SW 1271 (cell line): ENCODE measurements around the gene CAND2.
"Not testable (repeated sequence)": the region's sequence is repeated elsewhere in the genome, so short reads cannot be mapped to it uniquely, and the experiment has no call there.

Experiments
- DNase-seq, 2 experiments: peaks; one replicate each; lab custom pipeline; 2025; lab: John Stamatoyannopoulos, UW

The CAND2 gene

GRCh38 chr3:12862387-12862786 lies 65.9 kb downstream of the CAND2 start:
- DNase-seq: no peak

DNA sequence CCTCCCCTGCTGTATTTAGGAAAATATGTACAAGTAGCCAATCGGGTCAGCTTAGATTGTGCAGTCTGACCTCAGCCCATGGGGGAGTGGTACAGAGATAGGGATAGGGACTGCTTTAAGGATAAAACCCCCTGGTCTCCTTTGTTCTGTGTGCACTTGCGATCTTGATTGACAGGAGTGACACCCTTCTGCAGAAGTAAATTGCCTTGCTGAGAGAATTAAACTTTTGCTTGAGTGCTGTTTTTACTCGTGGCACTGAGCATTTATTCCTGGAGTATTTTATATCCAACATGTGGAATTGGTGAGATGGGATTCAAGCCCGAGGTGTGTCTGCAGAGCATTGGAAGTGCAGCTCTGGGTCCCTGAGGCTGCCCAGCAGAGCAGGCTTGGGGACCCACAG lies 68.8 kb downstream of the CAND2 start:
- no peak for DNase-seq

DNA sequence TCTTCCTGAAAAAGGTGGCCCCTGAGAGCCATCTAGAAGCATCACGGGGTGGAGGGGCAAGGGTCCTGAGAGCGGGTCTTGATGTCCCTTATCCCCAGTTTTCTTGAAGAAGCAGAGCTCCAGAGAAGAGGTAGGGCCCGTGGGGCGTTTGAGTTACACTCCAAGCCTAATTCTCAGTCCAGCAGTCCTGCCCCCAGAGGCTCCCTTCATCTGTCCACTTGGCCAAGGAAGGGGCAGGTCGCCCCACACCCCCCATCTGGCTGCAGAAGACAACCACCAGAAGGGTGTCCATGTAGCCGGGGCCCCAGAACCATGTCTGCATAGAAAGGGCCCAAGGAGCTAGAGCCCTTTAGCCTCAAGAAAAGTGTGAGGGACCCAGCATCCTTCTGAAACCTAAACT lies 70.4 kb downstream of the CAND2 start:
- DNase-seq: no peak

GRCh38 chr3:12868039-12869034 lies 71.9 kb downstream of the CAND2 start:
- DNase-seq: peak; percentile 46 to 79

- DNase-seq: no peak
Observed at GRCh38 chr3:12869035-12869621, 72.6 kb downstream of the CAND2 start.

- no peak for DNase-seq
Observed at GRCh38 chr3:12870942-12871341, 74.5 kb downstream of the CAND2 start.

DNA sequence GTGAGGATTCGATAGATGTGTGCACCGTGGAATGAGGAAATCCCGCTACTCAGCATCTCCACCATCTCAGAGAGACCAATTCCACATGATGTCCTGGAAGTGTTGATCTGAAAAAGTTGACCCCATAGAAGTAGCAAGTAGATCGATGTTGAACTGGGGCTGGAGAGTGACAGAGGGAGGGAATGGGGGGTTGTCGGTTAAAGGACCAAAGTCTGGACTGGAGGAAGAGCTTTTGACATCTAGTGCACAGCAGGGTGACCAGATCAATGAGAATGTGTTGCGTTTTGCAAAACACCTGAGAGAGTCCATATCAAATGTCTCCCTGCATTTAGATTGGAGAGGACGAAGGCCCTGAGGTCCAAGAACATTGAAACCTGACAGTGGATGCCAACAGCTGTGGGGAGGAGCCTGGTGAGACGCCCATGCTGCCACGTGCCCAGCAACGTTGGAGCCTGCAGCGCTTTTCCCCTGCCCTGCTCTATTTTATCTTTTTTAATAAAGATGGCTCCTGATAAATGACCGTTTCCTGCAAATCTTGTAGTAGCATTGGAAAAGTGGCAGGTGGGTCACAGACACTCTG lies 75.0 kb downstream of the CAND2 start:
- DNase-seq: no peak

DNA sequence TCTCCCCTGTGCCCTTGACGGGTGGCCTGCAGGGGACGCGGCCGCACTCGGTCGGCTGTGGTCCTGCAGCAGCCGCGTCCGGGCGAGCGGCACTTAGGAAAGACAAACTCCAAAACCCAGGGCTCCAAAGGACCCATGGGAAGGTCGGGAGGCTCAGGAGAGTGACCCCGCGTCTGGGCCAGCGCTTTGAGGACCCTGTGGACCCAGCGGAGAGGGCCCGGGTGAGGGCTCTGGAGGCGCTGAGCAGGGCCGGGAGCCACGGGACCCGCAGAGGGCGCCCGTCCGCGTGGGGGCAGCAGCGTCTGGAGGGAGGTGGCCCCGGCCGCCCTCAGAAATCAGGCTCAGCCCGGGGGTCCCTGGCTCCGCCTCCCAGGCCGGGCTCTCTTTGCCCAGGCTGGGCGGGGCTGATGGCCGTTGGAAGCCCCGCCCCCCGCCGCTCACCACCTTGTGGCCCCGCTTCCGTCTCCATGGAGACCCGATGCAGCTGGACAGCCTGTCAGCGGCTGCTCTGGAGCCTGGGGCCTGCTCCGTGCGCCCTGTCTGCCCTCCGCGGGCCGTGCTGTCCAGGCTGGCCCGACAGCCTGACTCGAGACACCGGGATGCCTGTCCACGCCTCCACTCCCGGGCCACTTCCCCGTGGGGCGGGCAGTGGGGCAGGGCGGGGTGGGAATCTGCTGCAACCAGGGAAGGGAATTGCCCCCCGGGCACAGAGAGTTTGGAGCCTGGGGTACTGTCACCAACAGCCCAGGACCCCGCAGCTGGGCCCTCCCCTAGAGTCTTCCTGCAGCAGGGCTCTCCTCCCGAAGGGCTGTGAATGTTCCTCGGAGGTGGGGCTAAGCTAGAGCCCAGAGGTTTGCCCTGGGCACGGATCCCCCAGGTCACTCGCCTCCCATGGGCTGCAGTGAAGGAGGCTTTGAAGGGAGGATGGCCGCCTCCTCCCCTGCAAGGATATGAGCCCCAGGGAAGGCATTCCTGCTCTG lies 79.7 kb downstream of the CAND2 start:
- no peak for DNase-seq

- no peak for DNase-seq
Observed at GRCh38 chr3:12877040-12877439, 80.6 kb downstream of the CAND2 start.

DNA sequence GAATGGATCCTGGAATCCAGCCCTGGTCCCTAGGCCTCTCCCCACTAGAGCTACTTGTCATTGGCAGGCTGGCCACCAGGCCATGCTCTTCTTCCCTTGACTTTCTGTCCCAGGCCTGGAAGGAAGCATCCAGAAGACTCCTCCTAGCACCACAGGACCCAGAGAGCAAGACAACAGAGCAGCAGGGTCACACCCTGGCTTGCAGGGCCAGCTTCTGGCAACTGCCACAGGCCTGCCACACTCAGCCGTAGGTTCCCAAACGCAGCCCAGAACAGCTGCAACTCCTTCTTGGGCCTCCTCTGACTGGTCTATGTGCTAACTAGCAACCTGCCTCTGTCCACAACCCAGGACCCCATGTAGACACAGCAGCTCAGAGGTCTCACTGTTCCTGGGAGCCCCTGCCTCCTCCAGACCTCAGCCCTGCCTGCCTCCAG lies 81.7 kb downstream of the CAND2 start:
- DNase-seq: no peak

GRCh38 chr3:12878758-12879157 lies 82.3 kb downstream of the CAND2 start:
- not testable (repeated sequence) for DNase-seq

DNA sequence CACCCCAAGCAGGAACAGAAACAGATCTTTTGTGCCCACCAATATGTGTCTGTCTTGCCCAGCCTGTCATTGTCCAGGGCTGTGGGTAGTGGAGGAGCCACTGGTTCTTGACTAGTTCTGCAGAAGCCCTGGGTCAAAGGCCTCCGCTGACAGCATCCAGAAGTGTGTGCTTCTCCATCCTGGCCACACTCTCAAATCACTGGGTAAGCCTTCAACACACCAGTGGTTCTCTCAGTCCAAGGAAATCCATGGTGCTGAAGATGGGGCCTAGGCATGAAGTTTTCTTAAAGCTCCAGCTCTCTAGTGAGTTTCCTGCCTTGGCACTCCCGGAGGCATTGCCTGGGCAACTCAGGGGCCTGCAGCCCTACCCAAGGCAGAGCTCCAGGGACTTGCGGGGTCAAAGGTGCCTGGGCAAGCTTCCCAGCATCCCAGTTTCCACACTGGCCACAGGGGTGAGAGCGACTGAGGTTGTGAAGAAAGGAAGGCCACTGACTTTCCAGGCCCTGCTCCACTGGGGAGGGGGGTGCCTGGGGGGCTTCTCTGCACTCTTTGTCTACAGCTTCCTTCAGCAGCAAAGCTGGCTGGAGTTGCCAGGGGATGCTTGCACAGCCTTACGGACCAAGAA lies 82.8 kb downstream of the CAND2 start:
- no peak for DNase-seq

DNA sequence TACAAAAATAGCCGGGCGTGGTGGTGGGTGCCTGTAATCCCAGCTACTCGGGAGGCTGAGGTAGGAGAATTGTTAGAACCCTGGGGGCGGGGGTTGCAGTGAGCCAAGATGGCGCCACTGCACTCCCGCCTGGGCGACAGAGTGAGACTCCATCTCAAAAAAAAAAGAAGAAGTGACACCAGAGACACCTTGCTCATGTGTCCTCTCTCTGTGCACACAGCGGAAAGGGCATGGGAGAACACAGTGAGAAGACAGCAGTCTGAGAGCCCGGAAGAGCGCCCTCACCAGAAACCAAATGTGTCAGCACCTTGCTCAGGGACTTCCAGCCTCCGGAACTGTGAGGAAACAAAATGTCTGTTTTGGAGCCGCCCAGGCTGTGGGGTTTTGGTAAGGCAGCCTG lies 85.4 kb downstream of the CAND2 start:
- DNase-seq: not testable (repeated sequence)

- no peak for DNase-seq
Observed at GRCh38 chr3:12882336-12883310, 86.1 kb downstream of the CAND2 start.

- no peak for DNase-seq
Observed at GRCh38 chr3:12884186-12884680, 87.8 kb downstream of the CAND2 start.
